ENCODE measurements around the gene AFF2. TPM values are rescaled to one million over a fixed set of nuclear protein-coding genes. Genes with fewer than 3 reads are reported as not detected.

Gene AFF2
- total and polyA plus RNA-seq, 2 donors (not counting 3 experiments of a cell fraction or from before 2014, with no cell fraction given), result 0.03 to 0.07 TPM

GRCh38 chrX:148530464-148531077, 30.2 kb downstream of the AFF2 start:
- intact Hi-C loops (cut with micrococcal nuclease), result loop anchor here (2.0 to 5.0 kb wide), 2 partner anchors 757 to 940 kb away; no protein-coding TSS in a partner anchor
- CTCF ChIA-PET, result interaction anchor here (0.6 to 1.7 kb wide), 10 partner anchors 8 to 940 kb away, joined by 3 to 12 read pairs (median 4); no protein-coding TSS in a partner anchor

More at GRCh38 chrX:148530464-148531077, 30.2 kb downstream of the AFF2 start:
- Histone ChIP-seq H3K36me3 (ENCODE audit: control insufficient read depth in 2 of 2, extremely low read depth in 1 of 2, insufficient read depth in 2 of 2, low read length in 2 of 2) (no peaks in the 10 kb centered on the region), H3K9me3 (replicated peaks; ENCODE audit: control insufficient read depth, insufficient read depth, low read length) (no peaks in the 10 kb centered on the region), H3K79me2 (ENCODE audit: control insufficient read depth, insufficient read depth, low read length) (no peaks in the 10 kb centered on the region), H3K4me1 (ENCODE audit: control insufficient read depth, extremely low read depth, insufficient read depth, low read length) (no peaks in the 10 kb centered on the region), H3K27ac (ENCODE audit: insufficient read depth, low read depth, low read length) (no peak overlapping the region), H3K27me3 (ENCODE audit: control insufficient read depth in 2 of 2, insufficient read depth in 2 of 2, low read length in 2 of 2) (no peaks in the 10 kb centered on the region), H3K9me1 (replicated peaks; ENCODE audit: control insufficient read depth, extremely low read depth, insufficient read depth, low read length) (no peaks in the 10 kb centered on the region), H2AFZ (ENCODE audit: low read depth, low read length) (no peak overlapping the region), H3K4me3 (replicated peaks in 1 of 3; ENCODE audit: insufficient read depth in 1 of 3, low read depth in 1 of 3, low read length in 3 of 3) (no peak overlapping the region), H3K4me2 (ENCODE audit: insufficient read depth, low read length) (no peak overlapping the region), H3K9ac (replicated peaks; ENCODE audit: extremely low read depth, insufficient read depth, low read length) (no peak overlapping the region), H4K20me1 (replicated peaks; ENCODE audit: control insufficient read depth, extremely low read depth, insufficient read depth, low read length) (no peaks in the 10 kb centered on the region)
- POLR2A ChIA-PET, result no interaction called here
- no peak for FAIRE-seq
- no TSS peak for BruUV-seq (replicated peaks)
- peak; percentile 10 for DNase-seq (ENCODE audit: low read depth, low spot score)
- peak; percentile 23 to 29 for TF ChIP-seq CTCF (IDR thresholded peaks at IDR 0.05; ENCODE audit: extremely low read depth in 1 of 2, insufficient read depth in 1 of 2, low read depth in 1 of 2, low read length in 2 of 2)
- TF ChIP-seq POLR2A (IDR thresholded peaks at IDR 0.05; ENCODE audit: low read depth, low read length), result no peak
- dilution Hi-C loops (cut with MboI; ENCODE audit: extremely low pct_ligation_motif_present, low sequenced_read_pairs), result no loop called here

Measured in endothelial cell of umbilical vein (primary cell).